ENCODE data around the gene HOXA4. TPM values are rescaled to one million over a fixed set of nuclear protein-coding genes. Genes with fewer than 3 reads are reported as not detected.

HOXA4 gene
- total and polyA plus RNA-seq, 2 of the 4 experiments (the other 2 are of a cell fraction) = 0.36 to 8.0 TPM

DNA sequence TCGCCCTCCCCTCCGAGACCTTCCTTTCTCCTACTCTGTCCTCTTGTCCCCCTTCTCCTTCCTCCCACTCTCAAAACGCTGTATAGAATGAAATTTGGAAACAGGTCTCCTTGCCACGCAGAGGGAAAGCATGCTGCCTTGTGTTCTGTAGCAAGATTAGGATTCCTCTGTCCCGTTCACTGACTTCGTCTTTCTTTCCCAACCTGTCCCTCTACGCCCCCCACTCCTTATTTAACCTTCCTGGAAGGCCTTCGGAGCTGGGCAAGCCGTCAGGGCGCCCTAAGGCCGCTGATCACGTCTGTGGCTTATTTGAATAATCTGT lies 33.4 kb upstream of the HOXA4 start:
- peak overlapping the region; percentile 33 for H2AK9ac ChIP-seq (replicated peaks; ENCODE audit: low read depth, low read length, poor library complexity)
- H3K27ac ChIP-seq (ENCODE audit: insufficient read depth, low read length) = no peak overlapping the region
- H4K8ac ChIP-seq (ENCODE audit: low read depth in 2 of 2, low read length in 2 of 2) = no peak overlapping the region
- H3K4me1 ChIP-seq (ENCODE audit: control insufficient read depth, insufficient read depth, low read length) = no peaks in the 10 kb centered on the region; the same call in 1 of the 2 replicates
- H3K27me3 ChIP-seq (ENCODE audit: control insufficient read depth, insufficient read depth, low read length) = peaks cover 61% of the 10 kb centered on the region
- no peak overlapping the region for H3K56ac ChIP-seq (ENCODE audit: extremely low read depth, insufficient read depth, low read length)
- H3K4me2 ChIP-seq (ENCODE audit: low read depth, low read length) = no peak overlapping the region
- in situ Hi-C loops (cut with MboI; ENCODE audit: low sequenced_read_pairs) = no loop called here
- no peaks in the 10 kb centered on the region for H3K79me1 ChIP-seq (ENCODE audit: low read depth in 1 of 2, low read length in 2 of 2)
- H2BK15ac ChIP-seq (ENCODE audit: low read depth, low read length) = no peak overlapping the region
- H3K23ac ChIP-seq (ENCODE audit: low read depth, low read length) = no peak overlapping the region
- no peak overlapping the region for H3K18ac ChIP-seq (ENCODE audit: low read depth, low read length)
- POLR2A ChIA-PET (ENCODE audit: unreplicated experiment) = no interaction called here
- no TSS peak for BruUV-seq (replicated peaks)
- H4K20me1 ChIP-seq (ENCODE audit: insufficient read depth, low read length) = no peaks in the 10 kb centered on the region
- intact Hi-C loops (cut with micrococcal nuclease) = loop anchor here (5.0 to 10.0 kb wide), 2 partner anchors 962 to 1909 kb away; partner anchors contain the start of genes CBX3 and HNRNPA2B1
- no peak overlapping the region for H3K4me3 ChIP-seq (ENCODE audit: insufficient read depth, low read depth, low read length)
- dilution Hi-C loops (cut with HindIII; ENCODE audit: low sequenced_read_pairs, unreplicated experiment) = no loop called here
- H2AK5ac ChIP-seq (ENCODE audit: low read depth, low read length) = no peak overlapping the region
- no peak overlapping the region for H2AFZ ChIP-seq (replicated peaks; ENCODE audit: low read length, poor library complexity)
- TF ChIP-seq NFE2L2 (IDR thresholded peaks at IDR 0.05; ENCODE audit: low read depth, low read length) = no peak
- TF ChIP-seq RAD21 (IDR thresholded peaks at IDR 0.05; ENCODE audit: low read length) = no peak
- TF ChIP-seq CEBPB (IDR thresholded peaks at IDR 0.05; ENCODE audit: low read depth, low read length) = no peak
- TF ChIP-seq, protein P1, sequence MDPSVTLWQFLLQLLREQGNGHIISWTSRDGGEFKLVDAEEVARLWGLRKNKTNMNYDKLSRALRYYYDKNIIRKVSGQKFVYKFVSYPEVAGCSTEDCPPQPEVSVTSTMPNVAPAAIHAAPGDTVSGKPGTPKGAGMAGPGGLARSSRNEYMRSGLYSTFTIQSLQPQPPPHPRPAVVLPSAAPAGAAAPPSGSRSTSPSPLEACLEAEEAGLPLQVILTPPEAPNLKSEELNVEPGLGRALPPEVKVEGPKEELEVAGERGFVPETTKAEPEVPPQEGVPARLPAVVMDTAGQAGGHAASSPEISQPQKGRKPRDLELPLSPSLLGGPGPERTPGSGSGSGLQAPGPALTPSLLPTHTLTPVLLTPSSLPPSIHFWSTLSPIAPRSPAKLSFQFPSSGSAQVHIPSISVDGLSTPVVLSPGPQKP (IDR thresholded peaks at IDR 0.05; ENCODE audit: borderline replicate concordance, low read depth, low read length) = no peak
- TF ChIP-seq MAZ (IDR thresholded peaks at IDR 0.05; ENCODE audit: borderline replicate concordance, low read depth, low read length) = no peak
- no peak for TF ChIP-seq FOS (IDR thresholded peaks at IDR 0.05; ENCODE audit: low read depth, low read length)
- no peak for TF ChIP-seq SMC3 (IDR thresholded peaks at IDR 0.05; ENCODE audit: low read depth, low read length)
- no peak for TF ChIP-seq MXI1 (IDR thresholded peaks at IDR 0.05; ENCODE audit: borderline replicate concordance, low read depth, low read length)
- no peak for TF ChIP-seq RCOR1 (IDR thresholded peaks at IDR 0.05; ENCODE audit: insufficient replicate concordance, low read length)
- no peak for TF ChIP-seq MAFK (IDR thresholded peaks at IDR 0.05; ENCODE audit: low read depth, low read length)
- TF ChIP-seq, protein P2, sequence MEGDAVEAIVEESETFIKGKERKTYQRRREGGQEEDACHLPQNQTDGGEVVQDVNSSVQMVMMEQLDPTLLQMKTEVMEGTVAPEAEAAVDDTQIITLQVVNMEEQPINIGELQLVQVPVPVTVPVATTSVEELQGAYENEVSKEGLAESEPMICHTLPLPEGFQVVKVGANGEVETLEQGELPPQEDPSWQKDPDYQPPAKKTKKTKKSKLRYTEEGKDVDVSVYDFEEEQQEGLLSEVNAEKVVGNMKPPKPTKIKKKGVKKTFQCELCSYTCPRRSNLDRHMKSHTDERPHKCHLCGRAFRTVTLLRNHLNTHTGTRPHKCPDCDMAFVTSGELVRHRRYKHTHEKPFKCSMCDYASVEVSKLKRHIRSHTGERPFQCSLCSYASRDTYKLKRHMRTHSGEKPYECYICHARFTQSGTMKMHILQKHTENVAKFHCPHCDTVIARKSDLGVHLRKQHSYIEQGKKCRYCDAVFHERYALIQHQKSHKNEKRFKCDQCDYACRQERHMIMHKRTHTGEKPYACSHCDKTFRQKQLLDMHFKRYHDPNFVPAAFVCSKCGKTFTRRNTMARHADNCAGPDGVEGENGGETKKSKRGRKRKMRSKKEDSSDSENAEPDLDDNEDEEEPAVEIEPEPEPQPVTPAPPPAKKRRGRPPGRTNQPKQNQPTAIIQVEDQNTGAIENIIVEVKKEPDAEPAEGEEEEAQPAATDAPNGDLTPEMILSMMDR (conservative IDR thresholded peaks at IDR 0.05; ENCODE audit: low read depth, low read length) = no peak
- no peak for TF ChIP-seq BHLHE40 (IDR thresholded peaks at IDR 0.05; ENCODE audit: low read depth, low read length)
- TF ChIP-seq CHD1 (IDR thresholded peaks at IDR 0.05; ENCODE audit: low read depth, low read length) = no peak
- no peak for TF ChIP-seq POLR2A (IDR thresholded peaks at IDR 0.05; ENCODE audit: low read depth, low read length)
- TF ChIP-seq, protein P3, sequence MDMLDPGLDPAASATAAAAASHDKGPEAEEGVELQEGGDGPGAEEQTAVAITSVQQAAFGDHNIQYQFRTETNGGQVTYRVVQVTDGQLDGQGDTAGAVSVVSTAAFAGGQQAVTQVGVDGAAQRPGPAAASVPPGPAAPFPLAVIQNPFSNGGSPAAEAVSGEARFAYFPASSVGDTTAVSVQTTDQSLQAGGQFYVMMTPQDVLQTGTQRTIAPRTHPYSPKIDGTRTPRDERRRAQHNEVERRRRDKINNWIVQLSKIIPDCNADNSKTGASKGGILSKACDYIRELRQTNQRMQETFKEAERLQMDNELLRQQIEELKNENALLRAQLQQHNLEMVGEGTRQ (IDR thresholded peaks at IDR 0.05; ENCODE audit: low read depth, low read length) = no peak
- TF ChIP-seq RFX5 (IDR thresholded peaks at IDR 0.05; ENCODE audit: low read depth, low read length) = no peak
- H4K5ac ChIP-seq (ENCODE audit: low read depth, low read length) = no peak overlapping the region
- H3K9me1 ChIP-seq (ENCODE audit: insufficient read depth, low read length) = no peaks in the 10 kb centered on the region
- CTCF ChIA-PET = no interaction called here
- H4K91ac ChIP-seq (ENCODE audit: insufficient read depth, low read depth, low read length) = no peak overlapping the region
- no peak overlapping the region for H2BK20ac ChIP-seq (ENCODE audit: low read depth, low read length)
- WGBS, 2 experiments (ENCODE audit: extremely low coverage in 2 of 2, insufficient read length in 1 of 2) = 38% methylated on average over 2 of the region's 12 CpGs; no CpG with 5 or more reads in 1 of the 2 experiments
- H2BK120ac ChIP-seq (ENCODE audit: low read depth, low read length) = no peak overlapping the region
- DNase-seq (no peak), ATAC-seq (ENCODE audit: low read depth) (no peak)
- peaks cover 20% of the 10 kb centered on the region for H3K9me3 ChIP-seq (ENCODE audit: control insufficient read depth, insufficient read depth, low read length)
- no peak overlapping the region for H2BK5ac ChIP-seq (ENCODE audit: low read depth, low read length, poor library complexity, severe bottlenecking)
- no peak overlapping the region for H3K9ac ChIP-seq (ENCODE audit: low read depth, low read length)
- H3K14ac ChIP-seq (replicated peaks; ENCODE audit: low read depth, low read length) = no peak overlapping the region
- no peak overlapping the region for H3K4ac ChIP-seq (ENCODE audit: low read depth, low read length)
- H3K36me3 ChIP-seq (ENCODE audit: control insufficient read depth, insufficient read depth, low read length) = no peaks in the 10 kb centered on the region

Measured in IMR-90 (cell line).